GM19238 (cell line): ENCODE data around the gene FGD2.
A peak's percentile ranks its signal among the peaks of the same experiment; 100 is the strongest.

Experiments
- DNase-seq: peaks from one replicate; pipeline ENCODE4 v3.0.0; 2011; ENCODE audit warnings: low spot score; ENCODE audit not compliant: insufficient read length

FGD2 gene

GRCh38 chr6:37017606-37018197 is 12.2 kb downstream of the FGD2 start:
- no peak for DNase-seq

DNA sequence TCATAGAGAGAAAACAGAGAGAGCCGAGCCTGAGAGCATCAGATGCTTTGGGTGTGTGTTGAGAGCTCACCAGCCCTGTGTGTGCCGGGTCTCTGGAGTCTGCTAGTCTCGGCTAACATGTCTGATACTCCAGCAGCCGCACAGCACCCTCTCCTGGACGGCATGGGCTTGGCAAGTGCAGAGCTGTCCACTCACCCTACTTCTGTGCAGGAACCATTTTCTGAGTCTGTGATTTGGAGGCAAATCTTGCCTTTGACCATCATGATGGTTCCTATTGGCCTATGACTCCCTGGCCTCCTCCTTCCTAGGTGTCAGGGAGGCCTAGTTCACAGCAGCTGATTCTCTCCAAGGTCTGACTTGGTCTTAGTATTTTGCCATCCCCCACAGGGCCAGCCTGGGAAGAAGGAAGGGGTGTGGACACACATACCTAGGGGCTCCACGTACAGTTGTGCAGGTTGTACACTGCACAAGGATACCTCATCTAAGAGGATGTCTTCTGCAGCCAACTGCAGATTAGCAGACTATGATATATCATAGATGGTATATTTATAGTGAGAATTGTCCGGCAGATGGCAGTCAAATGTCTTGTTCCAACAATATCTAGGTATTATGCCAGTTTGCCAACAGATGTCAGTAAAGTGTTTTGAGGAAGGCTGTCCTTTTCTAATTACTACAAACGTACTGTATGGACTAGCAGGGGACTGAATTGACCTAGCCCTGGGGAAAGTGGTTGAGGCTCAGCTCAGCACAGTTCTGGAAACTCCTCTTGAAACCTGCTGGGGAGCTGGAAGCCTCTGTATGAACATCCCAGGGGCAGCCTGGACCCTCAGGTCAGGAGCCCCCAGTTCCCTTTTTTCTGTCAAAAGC is 13.0 kb downstream of the FGD2 start:
- DNase-seq = peak; percentile 89

GRCh38 chr6:37019065-37019450 is 13.6 kb downstream of the FGD2 start:
- DNase-seq = no peak

DNA sequence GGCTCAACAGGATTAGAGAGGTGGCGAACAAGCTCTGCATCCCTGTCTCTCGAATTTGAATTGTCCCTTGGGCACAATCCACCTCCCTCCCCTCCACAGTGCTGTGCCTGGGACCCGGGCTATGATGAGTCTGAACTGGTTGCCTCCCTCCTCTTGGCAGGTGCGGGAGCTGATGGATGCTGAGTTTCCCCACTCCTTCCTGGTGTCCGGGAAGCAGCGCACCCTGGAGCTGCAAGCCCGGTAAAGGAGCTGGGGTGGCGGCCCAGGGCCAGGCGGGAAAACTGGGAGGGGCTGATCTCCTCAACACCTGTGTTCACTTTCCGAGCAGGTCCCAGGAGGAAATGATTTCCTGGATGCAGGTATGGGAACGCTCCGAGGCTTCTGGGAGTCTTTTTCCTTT is 14.9 kb downstream of the FGD2 start:
- DNase-seq = no peak

DNA sequence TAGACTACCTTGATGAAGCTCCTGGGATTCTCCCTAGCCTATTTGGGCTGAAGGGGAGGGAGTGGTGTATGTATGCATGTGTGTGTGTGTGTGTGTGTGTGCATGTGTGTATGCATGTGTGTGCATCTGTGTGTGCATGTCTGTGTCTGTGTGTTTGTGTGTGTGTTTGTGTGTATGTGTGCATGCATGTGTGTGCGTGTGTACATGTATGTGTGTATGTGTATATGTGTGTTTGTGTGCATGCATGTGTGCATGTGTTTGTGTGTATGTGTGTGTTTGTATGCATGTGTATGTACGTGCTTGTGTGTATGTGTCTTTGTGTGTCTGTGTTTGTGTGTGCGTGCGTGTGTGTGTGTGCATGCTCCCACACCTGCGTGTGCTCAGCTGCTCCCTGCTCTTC is 15.4 kb downstream of the FGD2 start:
- DNase-seq = no peak

- DNase-seq = no peak
Measured at GRCh38 chr6:37021356-37022129, 16.1 kb downstream of the FGD2 start.

- DNase-seq = no peak
Measured at GRCh38 chr6:37022135-37022863, 16.8 kb downstream of the FGD2 start.

DNA sequence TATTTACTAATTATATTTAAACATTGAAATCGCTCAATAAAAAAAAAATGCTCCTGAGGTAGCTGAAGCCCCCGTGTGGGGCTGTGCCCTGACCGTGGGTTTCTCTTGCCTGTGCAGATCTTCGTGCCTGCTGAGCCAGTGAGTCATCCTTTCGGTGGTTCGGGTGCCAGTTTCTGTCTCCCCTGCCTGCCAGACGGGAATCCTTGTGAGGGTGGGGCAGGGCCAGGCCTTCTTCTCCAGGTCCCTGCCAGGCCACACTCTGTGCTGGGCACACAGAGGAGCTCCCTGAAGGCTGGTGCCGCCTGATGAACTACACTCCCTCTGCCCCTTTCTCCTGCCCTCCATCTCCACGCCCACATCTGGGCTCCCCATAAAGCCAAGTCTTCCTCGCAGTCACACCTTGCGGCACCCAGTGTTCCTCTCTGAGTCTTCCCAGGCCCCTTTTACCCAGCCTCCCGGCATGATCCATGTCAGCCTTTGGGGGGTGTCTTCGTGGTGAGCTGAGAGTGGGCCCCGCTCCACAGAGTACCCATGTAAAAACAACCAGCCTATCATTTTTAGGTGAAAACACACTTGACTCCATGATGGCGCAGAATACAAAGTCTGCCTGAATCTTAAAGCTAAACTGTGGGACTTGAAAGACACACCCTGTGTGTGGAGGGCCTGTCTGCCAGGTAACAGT is 19.3 kb downstream of the FGD2 start:
- no peak for DNase-seq

- DNase-seq = no peak
Measured at GRCh38 chr6:37025621-37026466, 20.4 kb downstream of the FGD2 start.

GRCh38 chr6:37027036-37027720 is 21.7 kb downstream of the FGD2 start:
- no peak for DNase-seq

DNA sequence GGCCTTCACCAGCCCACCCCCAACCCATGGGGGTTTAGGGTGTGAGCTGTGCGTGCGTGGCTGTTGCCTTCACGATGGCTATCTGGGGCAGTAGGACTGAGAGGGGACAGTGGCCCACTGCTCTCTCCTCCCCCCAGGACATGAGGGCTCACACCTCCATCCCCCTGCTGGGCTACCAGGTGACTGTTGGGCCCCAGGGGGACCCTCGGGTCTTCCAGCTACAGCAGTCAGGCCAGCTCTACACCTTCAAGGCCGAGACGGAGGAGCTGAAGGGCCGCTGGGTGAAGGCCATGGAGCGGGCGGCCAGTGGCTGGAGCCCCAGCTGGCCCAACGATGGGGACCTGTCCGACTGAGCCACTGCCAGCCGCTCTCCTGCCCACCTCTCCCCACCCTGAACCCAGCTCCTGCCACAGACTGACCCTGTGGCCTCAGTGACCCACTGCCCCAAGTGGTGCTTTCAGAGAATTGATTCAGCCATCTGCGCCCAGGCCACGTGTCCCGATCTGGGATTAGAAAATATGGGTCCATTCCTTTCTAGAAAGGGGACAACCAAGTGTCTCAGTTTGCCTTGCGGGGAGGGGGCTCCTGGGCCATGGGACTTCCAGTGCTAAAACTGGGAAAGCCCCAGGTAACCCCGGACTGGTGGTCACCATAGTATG is 22.5 kb downstream of the FGD2 start:
- DNase-seq = no peak

DNA sequence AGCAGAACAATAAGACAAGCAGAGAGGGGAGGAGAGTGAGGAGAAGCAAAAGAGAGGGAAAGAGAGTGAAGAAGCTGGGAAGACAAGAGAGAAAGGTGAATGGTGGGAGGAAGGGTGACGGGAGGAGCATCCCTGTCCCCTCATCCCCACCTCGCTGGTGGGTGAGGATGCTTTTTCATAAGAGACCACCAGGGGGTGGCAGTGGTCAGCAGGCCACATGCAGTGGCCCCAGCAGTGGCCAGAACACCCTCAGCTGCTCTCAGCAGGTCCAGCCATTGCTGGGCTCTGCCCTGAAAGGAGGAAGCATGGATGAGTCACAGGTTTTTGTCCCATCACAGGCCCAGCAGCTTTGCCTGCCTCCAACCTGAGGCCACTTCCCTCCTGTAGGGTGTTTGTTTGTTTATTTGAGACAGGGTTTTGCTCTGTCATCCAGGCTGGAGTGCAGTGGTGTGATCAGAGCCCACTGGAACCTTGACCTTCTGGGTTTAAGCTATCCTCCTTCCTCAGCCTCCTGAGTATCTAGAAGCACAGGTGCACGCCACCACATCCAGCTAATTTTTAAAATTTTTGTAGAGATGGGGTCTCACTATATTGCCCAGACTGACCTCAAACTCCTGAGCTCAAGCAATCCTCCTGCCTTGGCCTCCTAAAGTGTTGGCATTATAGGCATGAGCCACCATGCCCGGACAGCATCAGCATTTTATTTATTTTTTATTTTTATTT is 24.0 kb downstream of the FGD2 start:
- DNase-seq = no peak

- DNase-seq = no peak
Measured at GRCh38 chr6:37030599-37030998, 25.1 kb downstream of the FGD2 start.

GRCh38 chr6:37032239-37032638 is 26.8 kb downstream of the FGD2 start:
- DNase-seq = no peak

DNA sequence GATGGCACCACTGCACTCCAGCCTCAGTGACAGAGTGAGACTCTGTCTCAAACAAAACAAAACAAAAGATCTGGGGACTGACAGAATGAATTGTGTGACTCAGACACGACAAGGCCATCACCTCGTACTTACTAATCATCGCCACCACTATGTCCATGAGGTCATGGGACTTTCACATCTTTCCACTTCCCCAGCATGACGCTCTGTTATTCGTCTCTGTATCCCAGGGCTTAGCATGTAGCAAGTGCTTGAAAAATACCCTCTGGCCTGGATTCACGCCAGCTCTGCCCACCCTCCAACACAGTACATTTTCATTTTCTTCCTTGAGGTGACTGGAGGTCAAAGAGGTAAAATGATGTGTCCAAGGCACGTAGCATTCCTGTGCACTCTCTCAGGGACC is 27.8 kb downstream of the FGD2 start:
- no peak for DNase-seq

DNA sequence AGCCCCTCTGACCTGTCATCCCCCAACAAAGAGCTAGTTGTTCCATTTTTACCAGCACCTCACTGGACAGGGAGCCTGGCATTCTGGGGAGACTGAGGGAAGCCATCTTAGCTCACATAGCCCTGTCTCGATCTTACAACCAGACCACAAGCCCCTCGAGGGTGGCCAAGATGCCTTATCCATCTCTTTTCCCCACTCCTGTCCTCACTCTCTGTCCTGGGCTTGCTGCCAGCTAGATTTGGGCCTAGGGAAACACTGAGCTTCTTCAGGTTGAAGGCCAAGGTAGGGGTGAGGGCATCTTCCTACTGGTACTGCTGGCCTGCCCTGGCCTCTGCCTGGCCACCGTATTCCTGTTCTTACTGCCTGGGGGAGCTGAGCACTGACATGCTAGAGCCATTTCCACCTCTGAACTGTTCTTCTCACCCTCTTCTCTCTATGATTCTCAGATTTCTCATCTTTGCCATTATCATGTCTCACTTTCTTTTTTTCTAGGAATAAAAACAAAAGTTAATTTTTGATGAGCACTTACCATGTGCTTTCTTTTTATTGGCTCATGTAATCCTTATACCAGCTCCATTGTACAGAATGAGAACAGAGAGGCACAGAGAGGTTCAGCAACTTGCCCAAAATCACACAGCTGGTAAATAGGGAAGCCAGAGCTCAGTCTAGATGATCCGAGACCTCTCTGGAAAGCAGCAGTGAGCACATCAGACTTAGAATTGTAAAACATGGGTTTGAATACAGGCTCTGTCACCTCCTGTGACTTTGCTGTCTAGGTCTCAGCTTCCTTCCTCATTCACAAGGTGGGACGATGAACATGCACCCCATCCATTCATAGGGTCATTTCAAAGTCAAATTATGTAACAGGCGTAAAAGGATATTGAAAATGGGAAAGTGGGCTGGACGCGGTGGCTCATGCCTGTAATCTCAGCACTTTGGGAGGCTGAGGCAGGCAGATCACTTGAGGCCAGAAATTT is 28.7 kb downstream of the FGD2 start:
- no peak for DNase-seq

DNA sequence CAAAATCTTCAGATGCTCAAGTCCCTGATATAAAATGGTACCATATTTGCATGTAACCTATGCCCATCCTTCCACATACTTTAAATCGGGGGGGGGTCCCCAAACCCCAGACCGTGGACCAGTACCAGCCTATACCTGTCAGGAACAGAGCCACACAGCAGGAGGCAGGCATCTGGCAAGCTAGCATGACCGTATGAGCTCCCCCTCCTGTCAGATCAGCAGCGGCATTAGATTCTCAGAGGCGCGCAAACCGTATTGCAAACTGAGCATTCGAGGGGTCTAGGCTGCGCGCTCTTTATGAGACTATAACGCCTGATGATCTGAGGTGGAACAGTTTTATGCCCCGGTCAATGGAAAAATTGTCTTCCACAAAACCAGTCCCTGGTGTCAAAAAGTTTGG is 30.7 kb downstream of the FGD2 start:
- no peak for DNase-seq
